Activated naive CD4-positive, alpha-beta T cell (primary cell): ENCODE results near the gene PLK2.

Experiments
- DNase-seq, 4 experiments: peaks; one replicate each; lab custom pipeline; 2025; lab: John Stamatoyannopoulos, UW

PLK2 gene

GRCh38 chr5:58450018-58450417 is 9.9 kb downstream of the PLK2 start:
- DNase-seq: no peak

GRCh38 chr5:58447226-58447625 is 12.7 kb downstream of the PLK2 start:
- no peak for DNase-seq

GRCh38 chr5:58446024-58446423 is 13.9 kb downstream of the PLK2 start:
- no peak for DNase-seq

DNA sequence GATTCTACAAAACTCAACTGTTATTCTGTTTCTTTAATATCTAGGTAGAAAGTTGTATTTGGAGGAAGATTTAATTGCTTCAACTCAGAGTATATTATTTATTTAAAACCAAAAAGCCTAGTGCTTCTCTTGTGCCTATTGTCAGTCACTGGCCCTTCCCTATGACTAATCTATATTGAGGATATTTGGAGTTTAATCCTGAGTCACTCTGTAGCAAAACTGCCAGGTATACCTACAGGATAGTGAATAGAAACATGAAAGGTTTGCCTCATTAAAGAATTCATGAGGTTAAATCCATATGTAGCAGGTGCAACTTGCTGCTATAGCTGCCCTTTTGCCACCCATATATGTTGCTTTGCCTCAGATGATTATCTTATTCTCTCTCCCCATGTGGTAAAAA is 15.1 kb downstream of the PLK2 start:
- no peak for DNase-seq

DNA sequence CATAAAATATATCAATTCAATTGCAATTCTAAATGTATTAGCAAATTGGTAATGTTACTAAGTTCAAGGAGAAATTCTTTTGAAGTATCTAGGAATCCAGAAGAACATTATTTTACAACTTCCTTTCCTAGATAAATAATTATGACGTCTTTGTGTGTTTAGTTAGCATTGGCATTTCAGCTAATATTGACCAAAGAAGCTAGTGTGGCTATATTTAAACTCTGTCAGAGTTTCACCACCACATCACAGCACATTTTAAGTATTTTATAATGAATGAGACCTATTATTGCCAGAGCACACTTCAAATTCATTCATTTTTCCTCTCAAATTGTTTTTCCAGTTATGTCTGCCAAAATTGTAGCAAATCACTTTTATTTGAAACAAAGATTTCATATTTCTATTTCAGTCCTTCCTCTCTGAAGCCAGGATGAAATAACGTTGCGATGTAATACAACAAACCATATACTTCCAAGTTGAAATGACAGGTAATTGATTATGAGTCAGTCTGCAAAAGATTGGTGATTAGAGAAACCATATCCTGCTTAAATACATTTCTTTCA is 18.9 kb downstream of the PLK2 start:
- no peak for DNase-seq

- DNase-seq: no peak
Measured at GRCh38 chr5:58439094-58439644, 20.7 kb downstream of the PLK2 start.

DNA sequence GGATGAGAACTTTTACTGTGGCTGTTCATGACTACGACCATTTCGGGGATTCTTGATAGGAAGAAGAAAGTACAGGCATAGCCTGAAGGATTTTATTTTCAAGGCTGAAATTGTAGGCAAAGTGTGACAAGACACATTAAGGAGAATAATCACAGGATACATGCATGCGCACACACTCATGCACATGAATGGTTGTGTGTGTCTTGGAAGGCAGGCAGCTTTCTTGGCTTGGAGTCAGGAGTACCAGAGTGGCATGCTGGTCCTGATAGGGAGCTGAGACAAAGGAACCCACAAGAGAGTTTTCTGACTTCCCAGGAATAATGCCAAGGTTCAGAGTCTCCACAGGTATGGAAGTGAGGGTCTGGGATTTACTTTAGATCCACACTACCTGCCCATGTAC is 22.2 kb downstream of the PLK2 start:
- DNase-seq: no peak

DNA sequence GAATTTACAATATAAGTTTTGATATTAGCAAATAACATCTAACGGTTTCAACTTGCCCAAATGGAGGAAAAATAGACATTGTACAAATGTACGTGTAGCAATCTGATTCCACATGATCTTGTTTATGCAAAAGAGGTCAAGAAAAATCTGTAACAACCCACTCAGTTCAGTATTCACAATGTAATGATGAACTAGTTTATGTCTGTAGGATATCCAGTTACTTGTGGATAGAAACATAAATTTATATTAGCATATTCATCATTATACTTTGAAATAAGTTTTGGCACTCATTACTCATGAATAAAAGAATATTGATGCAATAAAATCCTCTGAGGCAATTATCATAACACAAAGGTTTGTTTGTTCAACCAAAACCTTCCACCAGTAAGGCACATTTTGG is 28.1 kb downstream of the PLK2 start:
- no peak for DNase-seq

- no peak for DNase-seq
Measured at GRCh38 chr5:58412932-58413331, 47.0 kb downstream of the PLK2 start.

- DNase-seq: no peak
Measured at GRCh38 chr5:58412081-58412480, 47.8 kb downstream of the PLK2 start.

DNA sequence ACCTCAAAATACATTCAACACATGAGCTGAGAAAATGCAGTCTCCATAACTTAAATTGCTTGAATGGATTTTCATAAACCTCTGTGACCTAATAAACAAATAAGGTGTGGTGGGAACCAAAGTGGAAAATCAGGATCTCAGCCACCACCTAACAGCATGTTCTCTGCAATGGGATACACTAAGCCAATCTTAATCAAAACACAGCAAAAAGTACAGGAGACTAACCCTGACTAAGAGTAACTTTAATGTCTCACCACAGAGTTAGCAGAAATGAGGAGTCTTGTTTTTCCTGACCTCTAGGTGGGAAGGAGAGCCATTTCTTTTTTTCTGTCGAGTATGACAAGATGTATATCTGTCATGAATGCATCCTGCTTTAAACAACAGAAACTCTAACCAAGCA is 48.5 kb downstream of the PLK2 start:
- DNase-seq: no peak

DNA sequence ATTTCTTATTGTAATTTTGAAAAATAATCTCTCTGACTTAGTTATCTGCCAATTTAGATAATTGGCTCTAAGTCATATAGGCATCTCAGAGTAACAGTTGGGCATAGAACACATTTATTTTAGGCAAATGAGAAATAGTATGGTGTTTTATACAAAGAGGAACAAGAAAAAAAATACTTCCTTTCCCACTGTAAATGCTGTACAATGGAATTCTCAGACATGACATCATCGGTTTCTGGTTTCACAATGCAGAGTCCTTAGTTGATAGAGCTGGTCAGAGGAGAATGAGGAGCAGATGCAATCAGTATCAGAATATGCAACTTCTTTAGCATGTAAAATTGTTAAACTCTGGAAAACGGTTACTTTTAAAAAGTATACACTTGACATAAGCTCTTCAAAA is 49.4 kb downstream of the PLK2 start:
- no peak for DNase-seq

GRCh38 chr5:58407042-58407719 is 52.7 kb downstream of the PLK2 start:
- DNase-seq: no peak

GRCh38 chr5:58406394-58406793 is 53.5 kb downstream of the PLK2 start:
- DNase-seq: no peak

GRCh38 chr5:58405175-58405574 is 54.7 kb downstream of the PLK2 start:
- no peak for DNase-seq

DNA sequence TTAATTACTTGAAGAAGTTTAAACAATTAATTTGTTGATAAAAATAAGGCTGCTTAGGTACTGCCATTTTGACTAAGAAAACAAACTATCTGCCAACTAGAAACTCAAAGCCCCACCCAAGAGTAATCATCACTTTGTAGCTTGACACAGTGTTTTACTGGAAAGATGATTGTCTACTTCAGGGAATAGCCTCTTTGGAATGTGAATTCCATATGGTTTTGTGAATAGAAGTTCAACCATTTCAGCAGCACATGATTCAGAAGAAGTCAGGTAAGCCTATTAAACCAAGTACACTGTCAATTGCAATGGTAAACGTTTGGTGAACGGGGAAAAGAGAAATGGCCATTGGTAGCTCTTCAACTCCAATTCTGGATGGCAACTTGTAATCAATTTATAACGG is 55.2 kb downstream of the PLK2 start:
- no peak for DNase-seq
